ENCODE results near the gene GABRB2.
"Not testable (repeated sequence)": the region's sequence is repeated elsewhere in the genome, so short reads cannot be mapped to it uniquely, and the experiment has no call there.

The GABRB2 gene

GRCh38 chr5:161314033-161314432, 232.5 kb downstream of the GABRB2 start:
- DNase-seq, result no peak
- Mint-ChIP-seq H3K27me3 (no peaks in the 10 kb centered on the region), H3K27ac (no peak overlapping the region)

GRCh38 chr5:161312882-161313281, 233.6 kb downstream of the GABRB2 start:
- Mint-ChIP-seq H3K4me3 (no peak overlapping the region), H3K36me3 (ENCODE audit: low read depth) (no peaks in the 10 kb centered on the region), H3K27me3 (no peaks in the 10 kb centered on the region), H3K4me1 (no peaks in the 10 kb centered on the region), H3K9me3 (peaks cover 7% of the 10 kb centered on the region), H3K27ac (no peak overlapping the region)
- ATAC-seq (no peak), DNase-seq (no peak)

More at GRCh38 chr5:161314033-161314432, 232.5 kb downstream of the GABRB2 start:
- Mint-ChIP-seq H3K4me1 (no peaks in the 10 kb centered on the region), H3K4me3 (no peak overlapping the region), H3K36me3 (ENCODE audit: low read depth) (no peaks in the 10 kb centered on the region), H3K9me3 (peaks cover 7% of the 10 kb centered on the region)
- ATAC-seq, result no peak

- Mint-ChIP-seq H3K4me3 (no peak overlapping the region), H3K27ac (no peak overlapping the region), H3K36me3 (ENCODE audit: low read depth) (no peaks in the 10 kb centered on the region), H3K27me3 (no peaks in the 10 kb centered on the region), H3K4me1 (no peaks in the 10 kb centered on the region), H3K9me3 (peaks cover 3% of the 10 kb centered on the region)
- ATAC-seq, result no peak
- no peak for DNase-seq
Measured at GRCh38 chr5:161311965-161312364, 234.6 kb downstream of the GABRB2 start.

DNA sequence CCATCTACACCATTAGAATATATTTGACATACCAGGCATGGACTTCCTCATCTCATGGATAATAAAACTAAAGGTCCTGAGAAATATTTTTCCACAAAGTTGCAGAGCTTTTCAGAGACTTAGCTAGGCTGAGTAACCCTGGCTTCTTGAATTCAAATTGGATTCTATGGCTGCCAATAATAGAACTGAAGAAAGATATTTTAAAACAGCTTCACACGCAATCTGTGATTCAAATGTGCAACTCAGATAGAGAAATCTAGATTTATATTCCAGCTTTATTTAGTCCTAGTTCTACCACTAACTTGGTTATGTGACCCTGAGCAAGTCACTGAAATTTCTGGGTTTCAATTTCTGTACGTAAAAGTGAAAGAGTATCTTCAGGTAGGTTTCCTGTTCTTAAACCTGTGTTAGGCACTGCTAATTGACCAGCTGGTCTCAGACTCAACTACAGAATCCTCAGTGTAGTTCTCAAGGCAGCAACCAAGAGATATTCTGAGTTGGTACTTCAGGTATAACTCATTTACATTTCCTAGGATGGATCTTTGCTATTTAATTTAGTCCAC, 235.3 kb downstream of the GABRB2 start:
- Mint-ChIP-seq H3K27me3 (no peaks in the 10 kb centered on the region), H3K36me3 (ENCODE audit: low read depth) (no peaks in the 10 kb centered on the region), H3K4me1 (no peaks in the 10 kb centered on the region), H3K4me3 (no peak overlapping the region), H3K27ac (no peak overlapping the region), H3K9me3 (no peaks in the 10 kb centered on the region)
- ATAC-seq (no peak), DNase-seq (no peak)

DNA sequence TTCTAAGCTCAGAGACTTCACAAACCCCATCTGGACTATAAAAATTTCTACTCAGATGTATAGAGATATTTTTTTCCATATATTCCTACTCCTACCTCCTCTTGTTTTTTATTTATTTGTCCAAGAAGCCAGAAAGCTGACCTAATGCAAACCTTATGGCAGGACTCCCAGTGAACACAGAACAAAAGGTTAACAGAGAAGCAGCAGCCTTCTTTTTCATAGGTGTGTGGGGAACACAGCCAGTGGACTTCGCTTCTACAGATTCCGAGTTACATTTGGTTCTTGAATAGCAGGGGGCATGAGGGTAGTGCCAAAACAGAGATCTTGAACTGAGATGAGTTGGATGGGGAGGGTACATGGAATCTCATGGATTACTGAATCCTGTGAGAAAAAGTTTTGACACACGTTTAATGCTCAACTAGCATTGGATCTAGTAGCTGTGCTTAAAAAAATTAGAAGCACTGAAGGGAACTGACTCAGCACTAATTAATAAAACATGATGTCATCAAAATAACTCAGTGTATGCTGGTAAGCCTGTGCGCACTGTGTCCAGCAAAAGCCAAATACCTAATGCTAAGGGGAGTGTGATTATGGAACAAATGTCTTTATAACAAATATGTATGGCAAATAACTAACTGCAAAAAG, 240.1 kb downstream of the GABRB2 start:
- ATAC-seq (no peak), DNase-seq (no peak)
- H3K27me3 Mint-ChIP-seq, result no peaks in the 10 kb centered on the region
- no peaks in the 10 kb centered on the region for H3K9me3 Mint-ChIP-seq
- no peak overlapping the region for H3K4me3 Mint-ChIP-seq
- H3K36me3 Mint-ChIP-seq (ENCODE audit: low read depth), result no peaks in the 10 kb centered on the region
- no peaks in the 10 kb centered on the region for H3K4me1 Mint-ChIP-seq
- no peak overlapping the region for H3K27ac Mint-ChIP-seq

- no peaks in the 10 kb centered on the region for H3K36me3 Mint-ChIP-seq (ENCODE audit: low read depth)
Measured at GRCh38 chr5:161305601-161306000, 240.9 kb downstream of the GABRB2 start.

DNA sequence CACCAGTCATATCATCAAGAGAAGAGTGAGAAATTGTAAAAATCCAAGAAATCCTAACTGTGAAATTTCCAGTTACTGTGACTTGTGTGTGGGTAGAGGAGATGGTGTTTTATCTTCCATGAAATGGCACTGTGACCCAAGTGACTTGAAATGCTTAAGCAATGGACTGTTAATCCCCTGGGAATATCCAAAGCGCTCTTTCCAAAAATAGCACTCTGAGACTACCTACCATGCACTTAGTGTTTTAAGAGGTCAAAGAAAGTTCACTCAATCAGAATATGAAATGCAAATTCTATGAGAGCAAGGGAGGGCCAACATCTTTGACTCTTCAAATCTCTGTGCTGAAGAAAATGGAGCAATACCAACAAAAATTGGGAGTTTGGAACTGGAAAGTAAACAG, 244.0 kb downstream of the GABRB2 start:
- Mint-ChIP-seq H3K4me3 (no peak overlapping the region), H3K27me3 (no peaks in the 10 kb centered on the region), H3K36me3 (ENCODE audit: low read depth) (no peaks in the 10 kb centered on the region), H3K4me1 (no peaks in the 10 kb centered on the region), H3K27ac (no peak overlapping the region), H3K9me3 (peaks cover 9% of the 10 kb centered on the region)
- DNase-seq (no peak), ATAC-seq (no peak)

More at GRCh38 chr5:161305601-161306000, 240.9 kb downstream of the GABRB2 start:
- H3K27me3 Mint-ChIP-seq, result no peaks in the 10 kb centered on the region
- no peak for DNase-seq
- H3K9me3 Mint-ChIP-seq, result no peaks in the 10 kb centered on the region
- H3K4me1 Mint-ChIP-seq, result no peaks in the 10 kb centered on the region
- H3K4me3 Mint-ChIP-seq, result no peak overlapping the region
- no peak for ATAC-seq
- H3K27ac Mint-ChIP-seq, result no peak overlapping the region

GRCh38 chr5:161301586-161301985, 244.9 kb downstream of the GABRB2 start:
- ATAC-seq, result no peak
- H3K27me3 Mint-ChIP-seq, result no peaks in the 10 kb centered on the region
- H3K36me3 Mint-ChIP-seq (ENCODE audit: low read depth), result no peaks in the 10 kb centered on the region
- DNase-seq, result no peak
- peaks cover 9% of the 10 kb centered on the region for H3K9me3 Mint-ChIP-seq
- no peak overlapping the region for H3K4me3 Mint-ChIP-seq
- H3K4me1 Mint-ChIP-seq, result no peaks in the 10 kb centered on the region
- H3K27ac Mint-ChIP-seq, result no peak overlapping the region

GRCh38 chr5:161299053-161299452, 247.5 kb downstream of the GABRB2 start:
- ATAC-seq (no peak), DNase-seq (no peak)
- H3K4me1 Mint-ChIP-seq, result no peaks in the 10 kb centered on the region
- H3K9me3 Mint-ChIP-seq, result peaks cover 9% of the 10 kb centered on the region
- H3K36me3 Mint-ChIP-seq (ENCODE audit: low read depth), result no peaks in the 10 kb centered on the region
- no peak overlapping the region for H3K27ac Mint-ChIP-seq
- no peak overlapping the region for H3K4me3 Mint-ChIP-seq
- H3K27me3 Mint-ChIP-seq, result no peaks in the 10 kb centered on the region

DNA sequence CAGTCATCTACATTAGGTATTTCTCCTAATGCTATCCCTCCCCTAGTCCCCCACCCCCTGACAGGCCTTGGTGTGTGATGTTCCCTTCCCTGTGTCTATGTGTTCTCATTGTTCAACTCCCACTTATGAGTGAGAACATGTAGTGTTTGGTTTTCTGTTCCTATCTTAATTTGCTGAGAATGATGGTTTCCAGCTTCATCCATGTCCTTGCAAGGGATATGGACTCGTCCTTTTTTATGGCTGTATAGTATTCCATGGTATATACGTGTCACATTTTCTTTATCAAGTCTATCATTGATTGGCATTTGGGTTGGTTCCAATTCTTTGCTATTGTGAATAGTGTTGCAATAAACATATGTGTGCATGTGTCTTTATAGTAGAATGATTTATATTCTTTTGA, 249.1 kb downstream of the GABRB2 start:
- not testable (repeated sequence) for H3K4me3 Mint-ChIP-seq

DNA sequence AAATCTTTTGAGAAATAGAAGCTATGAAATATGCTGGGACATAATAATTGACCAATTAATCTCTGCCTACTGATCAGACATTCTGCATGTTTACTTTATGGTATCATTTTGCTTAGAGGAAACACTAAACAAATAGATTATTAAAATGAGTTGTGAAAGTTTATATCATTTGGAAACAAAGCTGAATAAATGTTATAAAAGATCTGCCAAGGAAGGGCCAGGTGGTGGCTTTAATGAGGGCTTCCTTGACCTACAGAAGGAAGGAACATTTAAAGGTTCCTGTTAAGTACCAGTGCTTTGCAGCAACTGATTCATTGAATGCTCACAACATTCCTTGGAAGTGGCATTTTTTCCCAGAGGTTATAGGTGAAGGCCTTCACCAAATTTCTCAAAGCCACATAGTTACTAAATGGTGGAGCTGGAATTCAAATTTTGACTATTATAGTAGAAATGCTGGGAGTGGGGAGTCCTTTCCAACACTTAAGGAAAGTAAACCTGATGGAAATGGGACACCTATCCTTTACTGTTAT, 250.7 kb downstream of the GABRB2 start:
- H3K27me3 Mint-ChIP-seq, result no peaks in the 10 kb centered on the region
- no peaks in the 10 kb centered on the region for H3K36me3 Mint-ChIP-seq (ENCODE audit: low read depth)
- ATAC-seq (no peak), DNase-seq (no peak)
- H3K27ac Mint-ChIP-seq, result no peak overlapping the region
- no peaks in the 10 kb centered on the region for H3K4me1 Mint-ChIP-seq
- no peak overlapping the region for H3K4me3 Mint-ChIP-seq
- H3K9me3 Mint-ChIP-seq, result peaks cover 9% of the 10 kb centered on the region

More for the DNA sequence above, 249.1 kb downstream of the GABRB2 start:
- not testable (repeated sequence) for H3K36me3 Mint-ChIP-seq (ENCODE audit: low read depth); H3K27me3 Mint-ChIP-seq; DNase-seq; ATAC-seq; H3K9me3 Mint-ChIP-seq; H3K4me1 Mint-ChIP-seq; H3K27ac Mint-ChIP-seq

DNA sequence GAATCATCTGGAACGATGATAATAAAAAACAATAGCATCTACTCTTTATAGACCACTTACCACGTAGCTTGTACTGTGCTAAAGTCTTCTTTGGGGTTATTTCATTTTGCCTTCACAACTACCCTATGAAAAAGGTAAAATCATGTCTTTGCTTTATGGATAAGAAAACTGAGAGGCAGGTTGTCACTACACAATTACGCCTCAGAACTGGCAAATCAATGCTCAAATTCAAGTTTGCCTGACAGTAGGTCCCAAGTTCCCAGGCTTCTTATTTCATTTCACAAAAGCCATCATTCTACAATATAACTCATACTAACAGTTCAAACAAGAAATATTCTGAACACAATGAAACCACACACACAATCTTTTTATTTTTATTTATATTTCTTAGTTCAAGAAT, 258.5 kb downstream of the GABRB2 start:
- Mint-ChIP-seq H3K36me3 (ENCODE audit: low read depth) (no peaks in the 10 kb centered on the region), H3K4me1 (no peaks in the 10 kb centered on the region), H3K4me3 (no peak overlapping the region), H3K27ac (no peak overlapping the region), H3K27me3 (peaks cover 2% of the 10 kb centered on the region), H3K9me3 (no peaks in the 10 kb centered on the region)
- DNase-seq (no peak), ATAC-seq (no peak)

DNA sequence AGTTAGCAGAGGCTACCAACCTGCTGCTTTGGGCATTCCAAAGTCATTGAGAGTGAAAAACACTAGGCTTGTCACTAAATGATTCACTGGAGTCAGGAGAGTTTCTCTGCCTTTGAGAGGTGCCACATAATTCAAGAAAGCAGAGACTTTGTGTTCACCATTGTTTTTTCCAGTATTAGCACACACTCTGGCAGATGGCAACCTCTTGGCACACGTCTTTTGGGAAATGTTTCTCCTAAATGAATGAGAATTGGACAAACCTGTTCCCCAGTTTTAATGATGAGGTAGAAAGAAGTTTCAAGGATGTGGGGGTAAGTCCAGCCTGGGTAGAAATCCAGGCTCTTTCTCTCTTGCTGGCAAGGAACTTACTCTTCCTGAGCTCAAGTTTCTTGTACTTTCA, 259.1 kb downstream of the GABRB2 start:
- H3K36me3 Mint-ChIP-seq (ENCODE audit: low read depth), result no peaks in the 10 kb centered on the region
- DNase-seq (no peak), ATAC-seq (no peak)
- no peak overlapping the region for H3K27ac Mint-ChIP-seq
- no peak overlapping the region for H3K4me3 Mint-ChIP-seq
- H3K4me1 Mint-ChIP-seq, result no peaks in the 10 kb centered on the region
- H3K9me3 Mint-ChIP-seq, result no peaks in the 10 kb centered on the region
- H3K27me3 Mint-ChIP-seq, result peaks cover 2% of the 10 kb centered on the region

GRCh38 chr5:161286066-161286655, 260.4 kb downstream of the GABRB2 start:
- Mint-ChIP-seq H3K9me3 (no peaks in the 10 kb centered on the region), H3K27ac (no peak overlapping the region), H3K36me3 (ENCODE audit: low read depth) (no peaks in the 10 kb centered on the region), H3K4me1 (no peaks in the 10 kb centered on the region), H3K27me3 (peaks cover 4% of the 10 kb centered on the region), H3K4me3 (no peak overlapping the region)
- ATAC-seq, result no peak
- no peak for DNase-seq

- Mint-ChIP-seq H3K9me3 (no peaks in the 10 kb centered on the region), H3K4me3 (no peak overlapping the region), H3K27me3 (peaks cover 4% of the 10 kb centered on the region), H3K4me1 (no peaks in the 10 kb centered on the region), H3K27ac (no peak overlapping the region), H3K36me3 (ENCODE audit: low read depth) (no peaks in the 10 kb centered on the region)
- DNase-seq (no peak), ATAC-seq (no peak)
Measured at GRCh38 chr5:161284445-161284844, 262.1 kb downstream of the GABRB2 start.

Measured in activated naive CD8-positive, alpha-beta T cell treated with anti-CD3 and anti-CD28 coated beads, Interleukin-2, amount 50 U/mL, for 24 hours (primary cell).